HG03469 (cell line): ENCODE measurements around the gene AGAP1.

Experiments used
- ATAC-seq: cut with Tn5 transposase; IDR thresholded peaks from one replicate; pipeline ENCODE4 v1.9.1; 2021; ENCODE audit warnings: mild to moderate bottlenecking, moderate library complexity, moderate number of reproducible peaks; ENCODE audit not compliant: unreplicated experiment

AGAP1 gene

GRCh38 chr2:235546151-235546435, 52.2 kb downstream of the AGAP1 start:
- ATAC-seq, result no peak

DNA sequence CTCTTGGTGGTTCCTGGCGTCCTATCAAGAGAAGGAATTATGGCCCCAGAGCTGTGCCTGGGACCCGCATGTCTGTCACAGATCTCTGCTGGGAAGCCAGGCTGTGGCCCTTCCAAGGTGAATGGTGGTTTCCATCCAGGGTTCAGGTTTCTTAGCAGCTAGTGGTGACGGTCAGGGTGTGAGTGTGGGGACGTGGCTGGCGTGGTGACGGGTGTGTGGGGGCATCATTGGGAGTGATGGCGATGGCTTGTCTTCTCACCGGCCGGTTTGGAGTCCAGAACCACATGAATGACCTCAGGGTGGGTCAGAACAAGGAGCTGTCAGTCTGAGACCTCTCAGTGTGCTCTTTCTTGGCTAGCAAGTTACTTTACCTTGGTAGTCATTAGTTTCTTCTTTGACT, 52.6 kb downstream of the AGAP1 start:
- ATAC-seq, result no peak

DNA sequence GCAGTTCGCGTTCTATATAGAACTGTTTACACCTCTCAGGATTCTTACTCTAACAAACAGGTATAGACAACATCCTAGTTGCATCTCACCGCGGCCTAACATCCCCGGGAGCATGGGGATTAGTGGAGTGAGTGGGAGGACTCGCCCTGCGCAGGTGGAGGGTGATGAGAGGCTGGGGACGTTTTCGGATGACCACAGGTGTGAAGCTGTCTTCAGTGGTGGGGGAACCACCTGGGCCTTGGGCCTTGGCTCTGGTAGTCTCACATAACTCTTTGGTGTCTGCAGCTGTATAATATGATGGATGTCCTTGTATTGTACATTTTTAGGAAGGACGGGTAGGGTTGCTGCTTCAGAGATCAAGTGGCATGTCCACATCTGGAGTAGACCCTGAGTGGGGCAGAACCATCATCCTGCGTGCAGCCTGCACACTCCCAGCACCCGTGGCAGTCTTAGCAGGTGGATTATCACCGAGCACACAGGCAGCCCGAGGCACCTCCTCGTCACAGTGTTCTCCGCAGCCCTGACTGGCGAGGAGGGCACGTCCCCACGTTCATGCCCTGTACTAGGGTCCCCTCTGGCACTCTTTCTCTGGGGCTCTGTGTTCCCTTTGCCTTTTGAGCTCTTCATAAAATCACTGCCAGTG, 56.0 kb downstream of the AGAP1 start:
- ATAC-seq, result no peak

DNA sequence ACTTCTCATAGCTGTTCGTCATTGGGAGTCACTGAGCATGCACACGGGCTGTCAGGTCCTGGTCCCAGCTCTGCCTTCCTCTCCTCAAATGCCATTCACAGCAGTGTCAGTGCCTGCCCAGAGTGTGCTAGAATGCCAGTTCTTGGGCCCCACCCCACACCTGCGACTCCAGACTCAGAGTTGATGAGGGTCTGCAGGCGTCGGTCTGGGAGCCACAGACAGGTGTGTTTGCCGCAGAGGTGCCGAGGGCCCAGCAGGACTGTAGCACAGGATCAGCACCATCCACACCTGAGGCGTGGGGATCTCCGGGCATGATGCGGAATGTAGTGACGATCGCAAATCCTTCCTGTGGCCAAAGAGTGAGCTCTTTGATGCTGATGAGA, 56.5 kb downstream of the AGAP1 start:
- ATAC-seq, result no peak

GRCh38 chr2:235550946-235551345, 57.1 kb downstream of the AGAP1 start:
- no peak for ATAC-seq

DNA sequence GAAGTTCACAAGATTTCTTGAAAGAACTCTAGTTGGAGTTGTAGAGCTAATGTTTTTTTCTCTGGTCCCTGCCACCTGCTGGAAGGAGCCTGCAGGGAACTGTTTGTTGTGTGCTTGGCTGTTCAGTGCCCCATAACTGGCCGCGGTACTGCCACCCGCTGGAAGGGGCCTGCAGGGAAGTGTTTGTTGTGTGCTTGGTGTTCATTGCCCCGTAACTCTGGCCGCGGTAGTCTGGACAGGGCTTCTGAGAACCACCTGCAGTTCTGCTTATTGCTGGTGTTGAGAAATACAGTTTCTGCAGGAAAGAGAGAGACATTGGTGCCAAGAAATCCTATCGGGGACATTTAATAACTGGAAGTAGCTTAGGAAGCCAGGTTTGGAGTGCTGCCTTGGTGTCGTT, 58.1 kb downstream of the AGAP1 start:
- ATAC-seq, result no peak

DNA sequence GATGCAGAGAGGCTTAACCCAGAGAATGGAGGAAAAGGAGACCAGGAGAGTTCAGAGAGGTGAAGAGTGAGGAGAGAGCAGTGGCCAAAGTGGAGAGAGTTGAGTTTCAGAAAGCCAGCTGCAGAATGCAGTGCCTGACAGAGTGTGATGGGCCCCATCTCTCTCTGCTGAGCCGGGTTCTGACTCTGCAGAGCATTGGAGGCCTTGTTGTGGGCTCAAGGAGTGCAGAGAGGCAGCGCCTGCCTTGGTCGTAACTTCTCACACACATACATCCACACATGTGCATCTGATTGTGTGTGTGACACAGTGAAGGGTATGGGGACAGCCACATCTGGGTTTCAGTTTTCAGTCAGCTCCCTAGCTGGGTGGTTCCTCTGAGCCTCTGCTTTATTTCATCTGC, 58.8 kb downstream of the AGAP1 start:
- no peak for ATAC-seq

DNA sequence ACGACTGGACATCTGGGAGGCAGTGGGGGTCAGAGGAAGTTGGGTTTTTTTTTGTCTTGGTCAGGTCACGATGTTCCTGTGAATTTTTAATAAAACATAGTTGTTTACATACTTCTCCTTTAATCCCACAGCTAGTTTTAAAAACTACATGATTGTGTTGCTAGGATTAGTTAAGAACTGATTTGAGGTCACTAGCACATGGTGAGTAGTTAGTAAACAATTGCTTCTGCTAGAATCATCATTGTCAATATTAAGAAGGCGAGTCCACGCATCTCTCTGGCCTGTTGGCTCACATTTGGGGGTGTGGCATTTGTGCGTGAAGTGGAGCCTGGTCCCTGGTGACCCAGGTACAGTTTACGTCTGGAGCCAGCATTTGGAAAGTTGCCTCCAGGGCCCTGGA, 59.4 kb downstream of the AGAP1 start:
- no peak for ATAC-seq

- ATAC-seq, result no peak
These were observed 59.9 kb downstream of the AGAP1 start for GRCh38 chr2:235553696-235554100.

DNA sequence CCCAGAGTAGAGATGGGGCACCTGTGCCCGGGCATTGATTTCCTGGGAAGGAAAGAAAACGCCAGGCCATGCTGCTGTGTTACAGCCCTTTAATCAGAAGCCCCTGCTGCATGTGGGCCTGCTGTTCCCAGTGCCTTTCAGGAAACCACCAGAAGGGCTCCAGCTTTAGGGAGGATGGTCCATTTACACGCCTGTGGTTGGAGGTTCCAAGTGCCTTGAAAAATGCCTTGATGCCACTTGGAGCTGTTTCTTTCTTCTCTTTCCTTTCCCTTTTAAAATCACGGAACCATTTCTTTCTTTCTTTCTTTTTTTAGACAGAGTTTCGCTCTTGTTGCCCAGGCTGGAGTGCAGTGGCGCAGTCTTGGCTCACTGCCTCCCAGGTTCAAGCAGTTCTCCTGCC, 60.5 kb downstream of the AGAP1 start:
- no peak for ATAC-seq

- ATAC-seq, result no peak
These were observed 61.1 kb downstream of the AGAP1 start for GRCh38 chr2:235554936-235555335.

- no peak for ATAC-seq
These were observed 61.5 kb downstream of the AGAP1 start for GRCh38 chr2:235555371-235555770.

DNA sequence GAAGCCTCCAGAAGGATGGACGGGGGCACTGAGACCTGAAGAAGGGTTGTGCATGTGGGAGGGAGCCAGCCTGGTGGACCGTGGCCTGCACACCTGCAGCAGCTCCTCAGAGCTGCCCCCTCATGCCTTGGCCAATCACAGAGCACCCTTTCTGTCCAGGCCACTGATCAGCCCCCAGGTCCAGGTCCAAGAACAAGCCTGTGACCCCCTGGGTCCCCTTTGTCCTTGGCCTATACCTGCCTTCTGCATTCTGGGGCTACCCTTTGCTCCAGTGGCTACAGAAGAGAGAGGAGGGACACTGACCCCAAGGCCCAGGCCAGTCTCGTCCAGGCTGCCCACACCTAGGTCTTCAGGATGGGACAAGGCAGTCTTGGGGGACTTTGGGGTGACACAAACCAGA, 62.2 kb downstream of the AGAP1 start:
- ATAC-seq, result no peak

GRCh38 chr2:235556901-235557300, 63.1 kb downstream of the AGAP1 start:
- ATAC-seq, result no peak

DNA sequence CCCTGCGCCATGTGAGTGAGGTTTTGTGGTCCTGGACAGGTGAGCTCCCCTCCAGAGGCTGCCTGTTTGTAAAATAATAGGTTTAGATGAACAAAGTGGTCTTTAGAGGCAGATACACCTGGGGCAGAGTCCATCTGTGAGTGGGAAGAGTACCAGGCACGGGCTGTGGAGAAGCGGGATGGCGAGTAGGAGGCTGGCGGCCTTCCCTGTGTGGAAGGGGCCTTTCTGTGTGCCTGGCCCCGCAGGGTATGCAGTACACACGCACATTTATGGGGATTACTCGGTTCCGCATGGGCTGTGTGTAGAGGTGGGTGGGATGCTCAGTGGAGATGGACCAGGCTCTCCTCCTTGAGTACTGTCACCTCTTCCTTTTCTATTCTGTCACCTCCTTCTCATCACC, 64.1 kb downstream of the AGAP1 start:
- ATAC-seq, result no peak

GRCh38 chr2:235558572-235558971, 64.7 kb downstream of the AGAP1 start:
- ATAC-seq, result no peak

GRCh38 chr2:235560345-235560744, 66.5 kb downstream of the AGAP1 start:
- ATAC-seq, result no peak

DNA sequence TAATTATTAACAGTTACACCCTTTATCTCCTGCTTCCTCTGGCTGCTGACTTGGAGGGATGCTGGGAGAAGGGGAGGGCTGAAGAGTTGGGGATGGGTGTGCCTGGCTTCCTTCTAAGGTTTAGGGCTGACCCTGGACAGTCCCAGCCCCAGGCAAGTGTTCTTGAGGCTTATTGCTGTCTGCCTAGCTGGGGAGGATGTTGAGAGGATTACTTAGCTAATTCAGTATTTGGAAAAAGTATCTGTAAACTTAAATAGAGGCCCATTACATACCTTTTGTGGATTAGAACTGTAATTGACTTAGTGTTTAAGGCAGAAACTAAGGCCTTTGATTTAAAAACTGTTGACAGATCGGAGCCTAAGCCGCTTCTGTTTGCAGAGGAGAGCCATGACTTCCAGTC, 67.6 kb downstream of the AGAP1 start:
- ATAC-seq, result no peak

- no peak for ATAC-seq
These were observed 68.4 kb downstream of the AGAP1 start for GRCh38 chr2:235562065-235562747.

- ATAC-seq, result no peak
These were observed 69.4 kb downstream of the AGAP1 start for GRCh38 chr2:235563056-235563910.

DNA sequence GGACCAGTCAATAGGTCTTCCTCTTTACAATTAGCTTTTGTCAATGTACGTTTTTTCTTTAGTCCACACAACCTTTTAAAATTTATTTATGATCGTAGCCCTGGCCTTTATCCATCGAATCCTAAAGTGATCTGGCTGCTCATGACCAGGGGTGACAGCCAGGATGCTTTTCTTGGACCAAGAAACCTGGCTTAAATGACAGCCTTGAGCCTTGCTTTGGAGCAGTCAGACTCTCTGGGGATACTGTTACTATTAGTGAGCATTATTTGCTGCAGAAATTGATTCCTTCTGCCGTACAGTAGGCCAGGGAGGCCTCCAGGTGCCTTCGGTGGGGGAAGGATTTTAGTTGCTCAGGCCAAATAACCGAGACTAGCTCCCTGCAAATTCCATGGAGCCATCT, 70.2 kb downstream of the AGAP1 start:
- no peak for ATAC-seq

- ATAC-seq, result no peak
These were observed 71.2 kb downstream of the AGAP1 start for GRCh38 chr2:235564884-235565530.
